Transverse colon (tissue), 3 donors: Measurements from ENCODE around the gene HMCN2.

ENCODE experiments used
- CTCF ChIP-seq, 5 experiments: fragments of 200-600 bp in 3 of 5; fragments of 450-650 bp in 2 of 5; sonication (generic) in 3 of 5; IDR thresholded peaks; 1 replicate in 2 of 5; 2 replicates in 3 of 5; pipeline ENCODE4 v1.5.1; 2016 to 2017; ENCODE audit warnings: antibody characterized with exemption in 5 of 5, inconsistent platforms in 3 of 5, mild to moderate bottlenecking in 2 of 5, moderate library complexity in 1 of 5
- POLR2A ChIP-seq: fragments of 450-650 bp; IDR thresholded peaks from one replicate; pipeline ENCODE4 v1.6.1; 2016; ENCODE audit warnings: antibody characterized with exemption, mild to moderate bottlenecking, moderate library complexity

GRCh38 chr9:130304643-130305042, 39.1 kb downstream of the HMCN2 start:
- TF ChIP-seq POLR2A (no peak), CTCF (IDR thresholded peaks at IDR 0.05) (no peak)
